Stimulated activated CD8-positive, alpha-beta memory T cell treated with anti-CD3 and anti-CD28 coated beads, Interleukin-12 subunit alpha, Interleukin-12 subunit beta, amount 100 ng/mL, for 4 hours (primary cell): ENCODE results near the gene ATAD3B.
"Not testable (repeated sequence)": the region's sequence is repeated elsewhere in the genome, so short reads cannot be mapped to it uniquely, and the experiment has no call there.

Experiments
- DNase-seq: peaks from one replicate; pipeline ENCODE4 v3.0.0-alpha.2; 2020; ENCODE audit warnings: low read depth

The ATAD3B gene

DNA sequence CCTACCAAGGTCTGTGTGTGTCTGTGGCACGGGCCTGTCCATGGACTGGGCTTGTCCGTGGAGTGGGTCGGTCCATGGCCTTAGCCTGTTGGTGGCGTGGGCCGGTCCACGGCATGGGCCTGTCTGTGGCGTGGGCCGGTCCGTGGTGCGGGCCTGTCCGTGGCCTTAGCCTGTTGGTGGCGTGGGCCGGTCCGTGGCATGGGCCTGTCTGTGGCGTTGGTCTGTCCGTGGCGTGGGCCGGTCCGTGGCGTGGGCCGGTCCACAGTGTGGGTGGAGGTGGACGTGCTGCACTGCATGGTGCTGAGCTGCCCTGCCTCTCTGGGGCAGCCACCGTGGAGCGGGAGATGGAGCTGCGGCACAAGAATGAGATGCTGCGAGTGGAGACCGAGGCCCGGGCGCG, 10.2 kb downstream of the ATAD3B start:
- DNase-seq, result not testable (repeated sequence)

DNA sequence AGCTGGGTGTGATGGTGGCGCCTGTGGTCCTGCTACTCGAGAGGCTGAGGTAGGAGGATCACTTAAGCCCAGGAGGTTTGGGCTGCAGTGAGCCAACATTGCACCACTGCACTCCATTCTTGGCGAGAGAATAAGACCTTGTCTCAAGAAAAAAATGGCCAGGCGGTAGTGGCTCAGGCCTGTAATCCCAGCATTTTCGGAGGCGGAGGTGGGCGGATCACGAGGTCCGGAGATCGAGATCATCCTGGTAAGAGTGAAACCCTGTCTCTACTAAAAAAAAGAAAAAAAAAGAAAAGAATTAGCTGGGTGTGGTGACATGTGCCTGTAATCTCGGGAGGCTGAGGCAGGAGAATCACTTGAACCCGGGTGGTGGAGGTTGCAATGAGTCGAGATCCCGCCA, 11.3 kb downstream of the ATAD3B start:
- no peak for DNase-seq

DNA sequence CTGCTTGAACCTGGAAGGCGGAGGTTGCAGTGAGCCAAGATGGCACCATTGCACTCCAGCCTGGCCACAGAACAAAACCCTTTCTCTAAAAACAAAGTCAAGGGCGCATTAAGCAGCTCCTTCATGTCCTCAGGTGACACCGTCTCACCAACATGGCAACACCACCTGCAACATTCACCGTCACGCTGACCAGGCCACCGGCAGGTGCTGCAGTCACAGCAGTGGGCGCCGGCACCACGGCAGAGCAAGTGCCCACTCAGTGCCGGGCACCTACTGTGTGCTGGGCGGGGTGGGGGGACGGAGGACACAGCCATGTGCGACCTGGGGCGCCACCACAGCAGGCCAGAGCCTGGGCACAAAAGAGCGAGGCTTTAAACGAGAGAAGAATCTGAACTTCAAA, 12.1 kb downstream of the ATAD3B start:
- DNase-seq, result no peak

DNA sequence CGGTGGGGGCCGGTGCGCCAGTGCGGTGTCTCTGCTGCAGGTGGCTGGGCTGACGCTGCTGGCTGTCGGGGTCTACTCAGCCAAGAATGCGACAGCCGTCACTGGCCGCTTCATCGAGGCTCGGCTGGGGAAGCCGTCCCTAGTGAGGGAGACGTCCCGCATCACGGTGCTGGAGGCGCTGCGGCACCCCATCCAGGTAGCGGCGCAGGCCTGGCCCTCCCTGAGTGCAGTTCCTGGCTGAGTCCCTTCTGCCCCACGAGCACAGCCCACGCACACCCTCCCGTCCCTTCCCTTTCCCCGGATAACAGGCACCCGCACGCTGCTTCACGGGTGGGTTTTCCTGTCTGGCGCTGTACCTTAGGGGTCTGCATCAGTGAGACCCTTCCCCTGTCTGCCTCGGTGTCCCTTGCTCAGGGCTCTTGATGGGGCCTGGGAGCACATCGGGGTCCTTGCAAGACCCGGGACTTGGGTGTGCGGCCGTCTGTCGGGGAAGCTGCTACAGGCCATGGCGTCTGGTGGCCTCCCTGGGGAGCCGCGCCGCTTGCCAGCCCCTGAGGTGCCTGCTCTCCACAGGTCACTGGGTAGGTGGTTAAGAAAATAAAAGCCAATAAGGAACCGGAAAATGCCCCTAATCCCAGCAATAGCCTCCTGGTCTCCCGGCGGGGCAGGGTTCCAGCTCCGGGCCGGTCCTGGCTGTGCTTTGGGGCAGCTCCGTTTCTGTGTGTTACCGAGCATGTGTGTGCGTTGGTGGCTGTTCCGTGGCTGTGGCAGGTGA, 13.6 kb downstream of the ATAD3B start:
- not testable (repeated sequence) for DNase-seq

DNA sequence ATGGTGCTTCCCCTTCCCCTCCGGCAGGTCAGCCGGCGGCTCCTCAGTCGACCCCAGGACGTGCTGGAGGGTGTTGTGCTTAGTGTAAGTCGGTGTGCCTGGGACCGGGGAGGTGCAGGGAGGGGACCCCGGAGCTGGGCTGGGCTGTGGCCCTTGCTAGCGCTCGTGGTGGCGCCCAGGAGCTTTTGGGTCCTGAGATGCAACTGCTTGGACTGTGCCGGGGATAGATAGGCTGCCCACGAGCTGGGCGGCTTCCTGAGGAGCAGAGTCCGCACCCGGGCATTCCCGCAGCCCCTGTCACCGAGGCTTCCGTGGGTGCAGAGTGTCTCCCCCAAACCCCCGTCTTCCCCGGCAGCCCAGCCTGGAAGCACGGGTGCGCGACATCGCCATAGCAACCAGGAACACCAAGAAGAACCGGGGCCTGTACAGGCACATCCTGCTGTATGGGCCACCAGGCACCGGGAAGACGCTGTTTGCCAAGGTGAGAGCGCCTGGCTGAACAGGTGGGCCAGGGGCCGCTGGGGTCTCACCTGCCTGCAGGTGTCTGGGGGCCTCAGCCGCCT, 14.3 kb downstream of the ATAD3B start:
- DNase-seq, result not testable (repeated sequence)

DNA sequence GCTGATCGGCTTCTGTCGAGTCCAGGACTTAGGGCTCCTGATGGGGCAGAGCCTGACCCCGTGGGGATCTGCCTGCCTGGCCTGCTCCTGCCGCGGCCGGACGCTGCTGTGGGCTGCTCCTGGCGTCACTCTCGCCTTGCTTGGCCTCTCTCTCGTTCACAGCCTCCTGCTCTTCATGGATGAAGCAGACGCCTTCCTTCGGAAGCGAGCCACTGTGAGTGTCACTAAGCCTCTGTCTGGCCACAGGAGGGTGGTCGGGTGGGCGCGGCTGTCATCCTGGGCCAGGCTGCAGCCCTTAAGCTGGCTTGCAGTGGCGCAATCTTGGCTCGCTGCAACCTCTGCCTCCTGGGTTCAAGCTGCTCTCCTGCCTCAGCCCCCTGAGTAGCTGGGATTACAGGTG, 16.1 kb downstream of the ATAD3B start:
- DNase-seq, result no peak

DNA sequence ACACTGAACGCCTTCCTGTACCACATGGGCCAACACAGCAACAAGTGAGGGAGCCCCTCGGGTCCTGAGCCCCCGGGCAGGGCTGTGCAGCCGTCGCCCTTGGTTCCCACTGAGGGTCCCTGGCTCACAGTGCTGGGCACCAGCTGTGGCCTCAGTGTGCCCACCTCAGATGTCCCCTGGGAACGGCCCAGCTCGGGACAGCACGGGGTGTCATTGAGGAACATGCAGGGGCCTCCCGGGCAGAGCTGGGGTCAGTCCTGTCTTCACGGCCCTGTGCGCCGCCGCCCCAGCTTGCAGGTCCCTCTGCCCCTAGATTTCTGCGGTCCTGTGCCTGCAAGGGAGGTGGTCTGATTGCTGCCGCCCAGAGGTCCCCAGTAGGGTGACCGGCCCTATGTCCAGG, 17.7 kb downstream of the ATAD3B start:
- no peak for DNase-seq

DNA sequence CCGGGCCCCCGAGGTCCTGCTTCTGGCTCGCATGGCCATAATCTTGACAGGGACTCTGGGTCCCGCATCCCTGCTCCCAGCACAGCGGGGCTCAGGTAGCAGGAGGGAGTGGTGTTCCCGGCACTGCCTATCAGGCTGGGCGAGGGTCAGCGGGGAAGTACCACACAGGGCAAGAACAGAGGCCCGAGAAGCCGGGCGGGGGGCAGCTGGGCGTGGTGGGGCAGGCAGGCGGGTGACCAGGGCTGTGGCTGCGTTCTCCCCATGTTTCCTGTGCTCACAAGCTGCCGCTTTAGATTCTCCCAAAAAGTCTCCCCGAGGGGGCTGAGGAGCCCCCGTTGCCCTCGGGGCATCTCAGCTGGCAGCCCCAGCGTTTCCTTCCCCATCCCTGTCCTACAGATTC, 18.3 kb downstream of the ATAD3B start:
- DNase-seq, result no peak

DNA sequence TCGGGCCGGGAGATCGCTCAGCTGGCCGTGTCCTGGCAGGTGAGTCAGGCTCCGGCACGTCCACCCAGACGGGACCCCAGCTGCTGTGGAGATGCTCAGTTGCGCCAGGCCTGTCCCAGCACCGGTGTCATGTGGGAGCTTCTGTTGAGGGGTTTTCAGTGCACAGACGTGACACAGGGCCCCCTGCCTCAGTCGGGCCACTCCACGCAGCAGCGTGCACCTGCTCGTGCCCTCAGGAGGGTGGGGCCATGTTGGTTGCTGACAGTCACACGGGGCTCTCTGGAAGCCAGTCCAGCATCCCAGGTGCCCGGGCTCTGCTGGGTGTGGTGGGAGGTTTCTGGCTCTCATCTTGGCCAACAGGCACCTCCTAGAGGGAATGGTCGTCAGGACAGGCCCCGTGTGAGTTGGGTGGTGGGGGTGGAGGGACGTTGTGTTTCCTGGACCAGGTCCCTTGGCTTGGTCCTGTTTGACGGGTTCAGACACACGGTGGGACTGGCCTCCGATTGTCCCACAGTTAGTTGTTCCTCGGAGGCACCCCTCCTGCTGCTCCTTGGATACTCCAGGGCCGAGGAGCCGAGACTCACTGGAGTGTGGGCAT, 19.2 kb downstream of the ATAD3B start:
- DNase-seq, result no peak

DNA sequence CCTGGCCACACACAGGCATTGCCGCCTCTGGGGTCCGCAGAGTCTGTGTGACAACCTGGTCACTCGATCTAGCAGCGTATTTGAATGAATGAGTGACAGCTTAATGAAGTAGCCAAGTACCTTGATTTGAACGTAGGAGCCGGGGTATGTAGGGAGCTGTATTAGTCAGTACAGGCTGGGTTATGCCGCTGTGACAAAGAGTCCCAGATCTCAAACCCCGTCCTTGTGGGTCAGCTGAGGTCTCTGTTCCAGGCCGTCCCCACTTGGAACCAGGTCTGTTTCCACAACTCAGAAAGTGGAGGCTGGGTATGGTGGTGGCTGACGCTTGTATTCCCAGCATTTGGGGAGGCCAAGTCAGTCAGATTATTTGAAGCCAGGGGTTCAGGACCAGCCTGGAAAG, 20.0 kb downstream of the ATAD3B start:
- no peak for DNase-seq

DNA sequence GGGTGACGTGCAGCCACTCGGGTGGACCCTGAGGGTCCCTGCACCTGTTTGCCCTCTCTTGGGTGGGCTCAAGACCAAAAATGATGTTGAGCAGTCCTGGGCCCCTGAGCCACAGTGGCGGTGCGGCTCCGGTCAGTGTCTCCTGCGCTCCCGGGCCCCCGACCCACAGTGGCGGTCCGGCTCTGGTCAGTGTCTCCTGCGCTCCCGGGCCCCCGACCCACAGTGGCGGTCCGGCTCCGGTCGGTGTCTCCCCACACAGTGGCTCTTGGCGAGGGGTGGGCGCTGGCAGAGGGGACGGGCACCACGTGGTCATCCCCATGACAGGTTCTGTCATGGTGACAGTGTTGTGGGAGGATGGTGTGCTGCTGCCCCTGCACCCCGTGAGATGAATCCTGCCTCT, 22.7 kb downstream of the ATAD3B start:
- not testable (repeated sequence) for DNase-seq

DNA sequence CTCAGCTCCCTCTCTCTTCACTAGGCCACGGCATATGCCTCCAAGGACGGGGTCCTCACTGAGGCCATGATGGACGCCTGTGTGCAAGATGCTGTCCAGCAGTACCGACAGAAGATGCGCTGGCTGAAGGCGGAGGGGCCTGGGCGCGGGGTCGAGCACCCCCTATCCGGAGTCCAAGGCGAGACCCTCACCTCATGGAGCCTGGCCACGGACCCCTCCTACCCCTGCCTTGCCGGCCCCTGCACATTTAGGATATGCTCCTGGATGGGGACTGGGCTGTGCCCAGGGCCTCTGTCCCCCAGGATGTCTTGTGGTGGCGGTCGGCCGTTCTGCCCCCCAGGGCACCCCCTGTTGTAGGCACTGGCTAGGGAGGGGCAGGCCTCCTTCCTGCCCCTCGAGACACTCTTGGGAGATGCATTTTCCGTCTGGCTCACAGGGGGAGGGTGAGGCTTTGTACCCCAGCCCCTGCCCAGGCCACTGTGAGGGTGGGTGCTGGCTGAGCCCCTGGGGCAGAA, 24.0 kb downstream of the ATAD3B start:
- not testable (repeated sequence) for DNase-seq

DNA sequence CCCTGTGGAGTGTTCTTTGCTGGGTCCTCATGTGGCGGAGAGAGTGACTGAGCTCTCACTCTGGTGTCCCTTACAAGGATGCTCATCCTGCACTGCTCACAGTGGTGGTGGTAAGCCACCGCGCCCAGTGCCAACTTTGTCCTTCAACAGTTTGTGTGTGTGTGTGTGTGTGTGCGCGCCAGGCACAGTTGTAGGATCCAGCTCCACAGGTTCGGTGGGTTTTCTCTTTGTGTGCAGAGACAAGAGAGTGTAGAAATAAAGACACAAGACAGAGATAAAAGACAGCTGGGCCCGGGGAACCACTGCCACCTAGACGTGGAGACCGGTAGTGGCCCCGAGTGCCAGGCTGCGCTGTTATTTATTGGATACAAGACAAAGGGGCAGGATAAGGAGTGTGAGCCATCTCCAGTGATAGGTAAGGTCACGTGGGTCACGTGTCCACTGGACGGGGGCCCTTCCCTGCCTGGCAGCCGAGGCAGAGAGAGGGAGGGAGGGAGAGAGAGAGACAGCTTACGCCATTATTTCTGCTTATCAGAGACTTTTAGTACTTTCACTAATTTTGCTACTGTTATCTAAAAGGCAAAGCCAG, 33.3 kb downstream of the ATAD3B start:
- DNase-seq, result peak; percentile 28

DNA sequence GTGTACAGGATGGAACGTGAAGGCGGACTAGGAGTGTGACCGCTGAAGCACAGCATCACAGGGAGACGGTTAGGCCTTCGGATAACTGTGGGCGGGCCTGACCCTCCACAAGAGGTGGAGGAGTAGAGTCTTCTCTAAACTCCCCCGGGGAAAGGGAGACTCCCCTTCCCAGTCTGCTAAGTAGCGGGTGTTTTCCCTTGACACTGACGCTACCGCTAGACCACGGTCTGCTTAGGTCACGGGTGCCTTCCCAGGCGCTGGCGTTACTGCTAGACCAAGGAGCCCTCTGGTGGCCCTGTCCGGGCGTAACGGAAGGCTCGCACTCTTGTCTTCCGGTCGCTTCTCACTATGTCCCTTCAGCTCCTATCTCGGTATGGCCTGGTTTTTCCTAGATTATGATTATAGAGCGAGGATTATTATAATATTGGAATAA, 33.8 kb downstream of the ATAD3B start:
- DNase-seq, result not testable (repeated sequence)

DNA sequence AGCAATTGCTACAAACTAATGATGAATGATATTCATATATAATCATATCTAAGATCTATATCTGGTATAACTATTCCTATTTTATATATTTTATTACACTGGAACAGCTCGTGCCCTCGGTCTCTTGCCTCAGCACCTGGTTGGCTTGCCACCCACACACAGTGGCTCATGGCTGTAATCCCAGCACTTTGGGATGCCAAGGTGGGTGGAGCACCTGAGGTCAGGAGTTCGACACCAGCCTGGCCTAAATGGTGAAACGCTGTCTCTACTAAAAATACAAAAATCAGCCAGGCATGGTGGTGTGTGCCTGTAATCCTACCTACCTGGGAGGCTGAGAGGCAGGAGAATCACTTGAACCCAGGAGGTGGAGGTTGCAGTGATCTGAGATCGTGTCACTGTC, 34.2 kb downstream of the ATAD3B start:
- not testable (repeated sequence) for DNase-seq

DNA sequence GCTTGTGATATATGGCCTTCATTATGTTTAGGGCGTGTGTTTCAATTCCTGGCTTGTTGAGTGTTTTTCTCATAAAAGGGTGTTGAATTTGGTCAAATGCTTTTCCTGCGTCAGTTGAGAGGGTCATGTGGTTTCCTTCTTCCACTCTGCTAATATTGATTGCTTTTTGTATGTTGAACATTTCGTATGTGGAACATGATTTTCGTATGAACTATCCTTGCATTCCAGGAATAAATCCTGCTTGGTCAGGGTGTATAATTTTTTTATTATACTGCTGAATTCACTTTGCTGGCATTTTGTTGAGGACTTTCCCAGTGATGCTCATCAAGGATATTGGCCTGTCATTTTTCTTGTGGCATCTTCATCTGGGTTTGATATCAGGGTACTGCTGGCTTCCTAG, 35.7 kb downstream of the ATAD3B start:
- DNase-seq, result no peak

DNA sequence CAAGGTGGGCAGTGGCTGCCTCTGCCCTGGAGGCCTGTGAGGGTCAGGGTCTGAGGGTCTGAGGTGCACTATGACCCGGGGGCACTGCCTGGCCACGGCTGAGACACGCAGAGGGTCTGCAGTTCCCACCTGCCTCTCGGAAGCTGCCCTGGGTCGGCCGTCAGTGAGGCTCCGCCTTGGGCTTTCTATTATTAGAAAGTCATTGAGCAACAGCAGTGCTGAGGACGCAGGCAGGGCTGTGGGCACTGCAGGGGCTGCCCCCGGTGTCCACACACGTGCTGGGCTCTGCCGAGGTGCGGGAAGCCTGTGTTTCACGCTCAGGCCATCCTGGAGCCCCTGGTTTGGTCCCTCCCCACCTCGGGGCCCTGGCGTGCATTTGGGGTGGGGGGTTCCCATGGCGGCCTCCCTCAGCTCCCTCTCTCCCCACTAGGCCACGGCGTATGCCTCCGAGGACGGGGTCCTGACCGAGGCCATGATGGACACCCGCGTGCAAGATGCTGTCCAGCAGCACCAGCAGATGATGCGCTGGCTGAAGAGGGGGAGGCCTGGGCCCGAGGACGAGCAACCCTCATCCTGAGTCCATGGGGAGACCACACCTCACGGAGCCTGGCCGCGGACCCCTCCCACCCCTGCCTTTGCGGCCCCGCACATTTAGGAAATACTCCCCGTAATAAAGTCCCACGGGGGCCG, 37.4 kb downstream of the ATAD3B start:
- DNase-seq, result not testable (repeated sequence)

DNA sequence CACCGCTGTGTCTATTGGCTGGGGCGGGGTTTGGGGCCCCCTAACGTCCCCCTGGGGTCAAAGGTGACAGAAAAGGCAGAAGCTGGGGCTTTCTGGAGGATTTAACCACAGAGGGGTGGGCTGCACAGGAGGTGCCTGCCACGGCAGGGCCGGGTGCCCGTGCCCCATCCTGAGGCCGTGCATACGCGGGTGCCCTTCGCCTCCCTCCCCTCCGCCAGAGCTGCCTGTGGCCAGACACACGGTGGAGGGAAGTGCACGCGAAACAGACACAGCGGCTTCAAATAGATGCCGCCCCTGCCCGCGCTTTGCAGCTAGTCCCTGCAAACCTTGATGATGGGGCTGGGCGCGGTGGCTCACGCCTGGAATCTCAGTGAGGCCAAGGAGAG, 37.9 kb downstream of the ATAD3B start:
- DNase-seq, result not testable (repeated sequence)

DNA sequence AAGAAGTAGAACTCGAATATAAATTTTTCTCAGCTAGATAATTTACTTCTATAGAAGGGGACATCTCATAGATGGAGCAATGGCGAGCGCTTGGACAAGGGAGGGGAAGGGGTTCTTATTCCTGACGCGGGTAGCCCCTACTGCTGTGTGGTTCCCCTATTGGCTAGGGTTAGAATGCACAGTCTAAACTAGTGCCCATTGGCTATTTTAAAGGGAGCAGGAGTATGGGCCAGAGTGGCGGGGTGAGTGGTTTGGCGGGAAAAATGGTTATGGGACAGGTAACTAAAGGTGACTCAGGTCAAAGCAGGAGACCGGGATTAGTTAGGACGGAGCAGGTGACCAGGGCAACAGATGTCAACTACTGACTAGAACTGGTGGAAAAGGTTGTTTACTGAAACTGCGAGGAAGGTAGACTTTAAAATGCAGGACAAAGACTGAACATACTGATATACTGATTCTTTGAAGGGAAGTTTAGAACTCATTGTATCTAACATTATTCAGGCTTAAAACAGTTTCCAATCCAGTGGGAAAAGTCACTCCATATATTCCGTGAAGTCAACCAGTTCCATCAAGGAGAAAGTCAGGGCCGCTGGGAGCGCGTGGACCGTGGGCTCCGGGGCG, 39.5 kb downstream of the ATAD3B start:
- no peak for DNase-seq

DNA sequence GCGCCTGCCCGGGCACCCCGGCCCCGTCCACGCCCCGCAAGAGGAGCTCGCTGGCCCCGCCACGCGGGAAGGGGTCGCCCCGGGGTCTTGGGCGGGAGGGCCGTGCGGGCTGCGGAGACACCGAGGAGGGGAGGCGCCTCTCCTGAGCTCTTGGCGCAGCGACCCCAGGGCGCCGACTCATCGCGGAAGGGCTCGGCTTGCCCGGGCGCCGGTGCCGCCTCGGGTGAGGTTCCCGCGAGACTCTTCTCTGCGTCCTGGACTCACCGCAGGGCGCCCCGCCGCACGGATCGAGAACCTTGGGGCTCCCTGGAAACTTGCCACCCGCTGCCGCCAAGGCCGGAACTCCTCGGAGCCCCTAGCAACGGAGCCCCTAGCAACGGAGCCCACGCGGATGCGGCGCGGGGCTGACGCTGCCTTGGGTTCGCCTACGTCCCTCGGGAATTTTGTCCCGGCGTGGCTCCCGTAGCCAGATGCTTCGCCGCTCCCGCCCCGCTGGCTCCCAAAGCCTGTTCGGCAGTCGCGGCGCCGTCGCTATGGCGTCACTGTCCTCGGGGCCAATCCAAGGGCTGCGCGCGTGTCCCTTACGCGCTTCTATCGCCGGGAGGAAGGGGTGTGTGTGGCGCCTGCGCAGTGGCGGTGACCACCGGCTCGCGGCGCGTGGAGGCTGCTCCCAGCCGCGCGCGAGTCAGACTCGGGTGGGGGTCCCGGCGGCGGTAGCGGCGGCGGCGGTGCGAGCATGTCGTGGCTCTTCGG, 40.1 kb downstream of the ATAD3B start, which contains the start of gene ATAD3A:
Gene ATAD3A (plus strand): TSS at position 630 of the 753 bp plus-strand sequence. CDS start 107 bp downstream, at position 737.
- DNase-seq, result peak; percentile 93

DNA sequence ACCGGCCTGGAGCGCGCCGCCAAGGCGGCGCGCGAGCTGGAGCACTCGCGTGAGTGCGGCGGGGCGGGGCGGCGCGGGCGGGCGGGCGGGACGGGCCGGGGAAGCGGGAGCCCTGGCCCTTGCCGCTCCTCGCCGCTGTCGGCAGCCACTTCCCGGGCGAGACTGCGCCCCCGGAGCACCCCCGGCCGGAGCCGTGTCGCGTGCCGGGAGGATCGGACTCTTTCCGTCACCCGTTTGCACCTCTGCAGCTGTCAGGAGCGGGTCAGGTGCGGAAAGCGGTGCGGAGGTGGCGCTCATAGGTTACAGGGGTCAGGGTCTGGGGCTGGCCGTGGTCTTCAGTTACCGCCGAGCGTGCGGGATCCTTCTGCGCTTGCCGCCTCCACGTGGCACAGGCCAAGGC, 40.9 kb downstream of the ATAD3B start:
- peak; percentile 17 for DNase-seq
